T47D (cell line): ENCODE results near the gene VPS13A.

Experiments
- DNase-seq, 2 experiments: peaks; one replicate each; pipeline versions ENCODE4 v3.0.0 to v3.0.0-alpha.2; 2011 to 2012; ENCODE audit warnings: low read depth in 1 of 2, low spot score in 1 of 2
- JUND ChIP-seq: IDR thresholded peaks from 2 replicates; pipeline ENCODE4 v1.6.1; 2012; ENCODE audit warnings: low read depth
- in situ Hi-C: cut with HindIII; loops from 2 replicates; pipeline ENCODE4 v1.10.0; 2016; ENCODE audit warnings: low sequenced_read_pairs, low pct_unique_long_range_greater_than_20kb

Gene VPS13A

DNA sequence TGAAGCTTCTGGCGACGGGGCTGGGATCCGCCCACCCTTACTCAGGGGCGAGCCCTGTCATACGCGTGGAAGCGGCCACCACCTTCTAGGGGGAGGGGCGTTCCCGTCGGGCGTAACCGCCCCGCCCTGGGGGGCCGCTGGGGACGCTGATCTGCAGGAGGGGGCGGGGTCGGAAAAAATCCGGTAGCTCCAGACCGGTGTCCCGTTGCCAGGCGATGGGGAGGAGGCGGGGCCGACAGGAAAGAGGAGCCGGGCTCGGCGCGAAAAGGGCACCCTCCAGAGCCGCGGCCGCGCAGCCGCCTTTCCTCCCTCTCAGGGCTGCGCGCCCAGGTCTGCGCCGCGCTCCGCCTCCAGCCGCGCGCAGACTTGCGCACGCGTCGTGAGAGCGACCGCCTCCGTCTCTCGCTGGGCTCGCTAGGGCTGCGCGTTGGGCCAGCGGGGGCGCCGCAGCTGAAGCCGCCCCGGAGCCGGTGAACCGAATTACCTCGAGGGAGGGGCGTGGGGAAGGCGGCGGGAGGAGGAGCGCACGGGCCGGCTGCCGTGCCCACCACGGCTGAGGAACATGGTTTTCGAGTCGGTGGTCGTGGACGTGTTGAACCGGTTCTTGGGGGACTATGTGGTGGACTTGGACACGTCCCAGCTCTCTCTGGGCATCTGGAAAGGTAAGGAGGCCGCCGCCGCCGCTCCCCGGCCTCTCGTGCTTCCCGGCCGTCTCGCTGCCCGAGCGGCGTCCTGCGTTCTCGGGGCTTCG, at the start of gene VPS13A:
Gene VPS13A (plus strand): TSS at position 392 of the 751 bp plus-strand sequence. CDS start 171 bp downstream, at position 563.
- in situ Hi-C loops, result no loop called here
- DNase-seq, result peak; percentile 70 to 94
- TF ChIP-seq JUND, result no peak

DNA sequence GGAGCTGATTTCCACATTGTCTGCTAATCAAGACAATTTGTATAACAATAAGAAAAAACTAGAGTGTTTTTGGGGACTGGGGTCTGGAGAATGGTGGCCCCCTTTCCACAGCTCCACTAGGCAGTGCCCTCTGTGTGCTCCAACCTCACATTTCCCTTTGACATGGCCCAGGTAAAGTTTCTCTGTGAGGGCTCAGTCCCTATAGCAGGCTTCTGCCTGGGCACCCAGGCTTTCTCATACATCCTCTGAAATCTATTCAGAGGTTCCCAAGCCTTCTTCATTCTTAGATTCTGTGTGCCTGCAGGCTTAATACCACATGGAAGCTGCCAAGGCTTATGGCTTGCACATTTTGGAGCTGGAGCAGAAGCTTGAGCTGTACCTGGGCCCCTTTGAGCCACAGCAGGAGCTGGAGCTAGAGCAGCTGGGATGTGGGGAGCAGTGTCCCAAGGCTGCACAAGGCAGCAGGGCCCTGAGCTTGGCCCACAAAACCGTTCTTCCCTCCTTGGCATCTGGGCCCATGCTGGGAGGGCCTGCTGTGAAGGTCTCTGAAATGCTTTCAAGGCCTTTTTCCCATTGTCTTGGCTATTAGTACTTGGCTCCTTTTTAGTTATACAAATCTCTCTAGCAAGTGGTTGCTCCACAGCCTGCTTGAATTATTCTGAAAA, 49.1 kb upstream of the VPS13A start:
- TF ChIP-seq JUND, result no peak
- no peak for DNase-seq
- in situ Hi-C loops, result no loop called here

DNA sequence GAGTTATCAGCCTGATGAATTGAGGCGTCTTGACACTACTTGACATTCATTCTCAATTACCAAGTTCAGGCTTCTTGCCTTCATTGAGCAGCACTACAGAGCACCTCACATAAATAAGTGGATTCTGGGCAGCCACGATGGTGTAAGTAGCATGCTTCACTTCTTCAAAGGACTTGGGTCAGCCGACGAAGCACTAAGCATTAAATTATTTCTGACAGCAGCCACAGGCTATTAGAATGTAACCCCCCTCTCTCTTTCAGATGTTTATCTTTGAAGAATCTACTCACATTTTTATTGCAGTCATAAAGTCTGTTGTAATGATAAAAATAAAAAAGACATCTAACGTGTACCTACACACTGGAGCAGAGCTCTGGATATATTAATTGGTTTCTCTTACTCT, 45.9 kb upstream of the VPS13A start:
- DNase-seq, result no peak
- in situ Hi-C loops, result no loop called here
- no peak for TF ChIP-seq JUND

DNA sequence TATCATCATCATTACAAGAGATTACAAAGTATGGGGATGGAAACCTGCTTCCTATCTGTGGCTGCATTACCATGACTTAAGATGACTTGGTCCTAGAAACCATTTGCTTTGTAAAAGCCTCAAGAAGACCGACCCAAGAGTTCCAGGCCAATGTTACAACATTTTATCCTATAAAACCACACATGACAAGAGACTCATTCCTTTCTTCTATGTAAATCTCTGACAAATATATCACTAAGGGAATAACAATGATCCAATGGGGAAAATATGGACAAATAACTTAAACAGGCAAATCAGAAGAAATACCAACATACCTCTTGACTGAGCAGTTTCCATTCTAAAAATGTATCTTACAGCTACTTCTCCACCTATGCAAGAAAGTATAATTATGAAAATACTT, 44.3 kb upstream of the VPS13A start:
- no peak for TF ChIP-seq JUND
- no peak for DNase-seq
- in situ Hi-C loops, result no loop called here

DNA sequence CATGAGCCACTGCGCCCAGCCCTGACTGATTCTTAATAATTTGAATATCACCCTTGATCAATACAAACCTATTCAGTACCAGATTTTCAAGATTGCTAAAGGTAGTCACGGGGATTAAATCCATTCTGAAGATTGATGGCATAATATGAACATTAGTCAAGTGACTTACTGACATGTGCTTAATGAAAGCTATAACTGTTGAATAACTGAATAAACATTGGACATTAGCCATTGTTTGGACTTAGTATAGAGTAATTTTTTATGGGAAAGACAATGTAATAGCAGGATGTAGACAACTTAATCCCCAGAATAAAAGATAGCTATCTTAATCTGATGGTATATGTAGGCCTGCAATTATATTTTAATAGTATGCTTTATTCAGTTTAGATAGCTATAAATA, 35.0 kb upstream of the VPS13A start:
- TF ChIP-seq JUND, result no peak
- DNase-seq, result no peak
- in situ Hi-C loops, result no loop called here

DNA sequence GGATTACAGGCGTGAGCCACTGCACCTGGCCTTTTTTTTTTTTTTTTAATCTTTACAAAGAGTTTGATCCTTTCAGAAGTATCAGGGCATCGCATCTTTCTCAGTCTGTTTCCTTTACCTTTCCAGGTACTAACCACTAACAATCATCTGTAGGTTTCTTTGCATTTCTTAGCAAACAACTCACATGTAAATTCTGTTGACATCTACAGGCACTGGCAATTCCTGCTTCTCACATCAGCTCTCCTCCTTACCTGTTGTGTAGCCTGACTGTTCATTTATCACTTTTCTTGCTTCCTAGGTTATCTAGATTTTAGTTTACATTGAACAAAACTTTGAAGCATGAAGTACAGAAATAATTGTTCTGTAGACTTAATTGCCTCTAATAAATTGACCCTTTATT, 27.5 kb upstream of the VPS13A start:
- in situ Hi-C loops, result no loop called here
- DNase-seq, result no peak
- TF ChIP-seq JUND, result no peak

DNA sequence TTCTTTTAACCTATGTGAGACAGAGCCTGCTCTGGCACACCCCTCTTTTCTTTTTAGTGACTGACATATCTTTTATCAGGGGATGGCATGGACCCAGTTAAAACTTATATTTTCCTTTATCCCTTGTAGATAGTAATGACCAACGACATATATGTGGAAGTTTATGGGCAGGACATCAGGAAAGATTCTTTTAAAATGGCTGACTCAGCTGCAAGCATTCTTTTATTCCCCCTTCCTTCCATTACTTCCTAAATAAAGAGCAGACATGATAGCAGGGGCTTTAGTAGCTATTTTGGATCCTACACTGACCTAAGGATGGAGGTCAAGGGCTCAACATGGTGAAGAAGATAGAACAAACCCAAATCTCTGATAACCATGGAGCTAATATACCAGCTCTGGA, 25.0 kb upstream of the VPS13A start:
- in situ Hi-C loops, result no loop called here
- no peak for TF ChIP-seq JUND
- no peak for DNase-seq

DNA sequence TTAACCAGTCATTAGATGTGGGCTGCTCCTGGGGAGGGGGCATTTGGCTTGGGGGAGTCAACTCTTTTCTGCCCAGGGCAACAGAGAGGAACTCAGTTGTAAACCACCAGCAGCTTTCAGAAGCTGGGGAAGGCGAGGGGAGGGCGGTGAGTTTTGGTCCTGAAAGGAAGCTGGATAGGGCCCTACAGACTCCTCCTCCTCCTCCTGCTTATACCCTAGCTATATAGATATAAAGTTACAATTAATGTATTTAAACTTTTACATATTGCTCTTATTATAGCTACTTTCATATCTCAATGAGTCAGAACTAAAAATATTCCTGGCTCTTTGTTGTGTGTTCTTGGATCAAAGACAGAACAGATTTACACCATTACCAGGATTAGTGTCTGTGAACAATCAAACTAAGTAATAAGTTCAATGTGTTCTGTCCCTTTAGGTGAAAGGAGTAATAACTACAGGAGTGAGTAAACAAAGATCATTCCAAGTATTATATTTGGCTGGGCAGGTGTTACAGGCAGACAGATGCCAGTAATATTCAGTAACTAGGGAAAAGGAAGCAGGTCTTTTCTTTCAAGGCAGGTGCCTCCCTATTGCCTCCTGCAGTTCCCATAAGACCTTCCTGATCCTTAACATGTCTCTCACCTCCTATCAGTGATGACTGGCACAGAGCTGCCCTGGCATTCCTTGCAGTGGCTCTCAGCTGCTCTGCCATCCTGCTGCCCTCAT, 20.5 kb upstream of the VPS13A start:
- no peak for DNase-seq
- in situ Hi-C loops, result no loop called here
- no peak for TF ChIP-seq JUND

DNA sequence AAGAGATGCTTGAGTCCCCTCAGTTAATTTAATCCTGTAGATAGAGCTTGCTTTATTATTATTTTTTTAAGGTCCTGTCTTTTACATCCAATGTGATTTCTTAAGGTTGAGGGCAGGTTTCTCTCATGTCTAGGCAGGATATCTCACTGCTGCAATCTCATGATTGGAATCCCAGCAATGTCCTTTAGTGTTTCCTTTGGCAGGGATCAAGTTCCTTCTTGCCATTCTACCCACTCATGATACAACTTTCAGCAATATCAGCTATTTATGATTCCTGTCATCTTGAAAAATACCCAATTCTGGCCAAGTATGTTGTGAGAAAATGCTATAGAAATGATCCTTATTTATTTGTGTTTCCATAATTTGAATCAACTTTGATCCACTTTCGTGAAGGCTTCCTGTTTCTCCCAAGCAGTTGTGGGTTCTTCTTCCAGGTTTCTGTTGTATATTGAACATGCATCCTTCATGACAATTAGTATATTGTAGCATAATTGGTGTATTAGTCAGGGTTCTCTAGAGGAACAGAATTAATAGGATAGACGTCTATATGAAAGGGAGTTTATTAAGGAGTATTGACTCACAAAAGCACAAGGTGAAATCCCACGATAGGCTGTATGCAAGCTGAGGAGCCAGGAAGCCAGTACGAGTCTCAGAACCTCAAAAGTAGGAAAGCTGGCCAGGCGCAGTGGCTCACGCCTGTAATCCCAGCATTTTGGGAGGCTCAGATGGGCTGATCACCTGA, 18.4 kb upstream of the VPS13A start:
- in situ Hi-C loops, result no loop called here
- no peak for TF ChIP-seq JUND
- DNase-seq, result no peak

DNA sequence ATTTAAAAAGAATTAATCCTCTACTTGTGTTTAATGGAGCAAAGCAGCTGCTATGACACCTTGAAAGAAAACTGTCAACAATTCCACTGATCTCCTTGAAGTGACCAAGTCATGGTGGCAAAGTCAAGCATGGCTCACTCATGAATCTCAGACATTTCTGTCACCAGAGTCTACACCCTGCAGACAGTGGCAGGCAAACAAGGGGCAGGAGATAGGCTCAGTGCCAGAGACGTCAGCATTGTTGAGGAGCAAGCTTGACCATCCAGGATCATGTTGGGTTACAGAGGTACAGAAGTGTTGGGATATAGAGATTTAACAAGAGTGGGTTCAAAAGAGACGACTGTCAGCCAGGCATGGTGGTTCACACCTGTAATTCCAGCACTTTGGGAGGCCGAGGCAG, 16.1 kb upstream of the VPS13A start:
- no peak for DNase-seq
- no peak for TF ChIP-seq JUND
- in situ Hi-C loops, result no loop called here

DNA sequence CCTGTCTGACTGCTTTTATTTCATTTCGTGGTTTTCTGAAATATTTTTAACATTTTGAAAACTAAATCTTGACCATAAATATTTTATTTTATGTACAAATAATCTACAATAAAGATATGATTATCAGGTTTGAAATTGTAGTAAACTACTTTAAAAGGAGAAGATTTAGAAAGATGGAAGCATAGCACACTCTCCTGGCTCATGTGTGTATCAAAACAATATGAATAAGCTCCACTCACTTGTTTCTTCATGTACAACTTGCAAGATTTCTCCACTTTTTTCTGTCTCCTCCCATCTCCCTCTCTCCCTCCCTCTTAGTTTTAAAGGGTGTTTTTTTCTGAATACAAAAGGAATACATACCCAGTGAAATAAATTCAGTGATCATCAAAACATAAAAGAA, 15.4 kb upstream of the VPS13A start:
- no peak for TF ChIP-seq JUND
- in situ Hi-C loops, result no loop called here
- DNase-seq, result no peak

DNA sequence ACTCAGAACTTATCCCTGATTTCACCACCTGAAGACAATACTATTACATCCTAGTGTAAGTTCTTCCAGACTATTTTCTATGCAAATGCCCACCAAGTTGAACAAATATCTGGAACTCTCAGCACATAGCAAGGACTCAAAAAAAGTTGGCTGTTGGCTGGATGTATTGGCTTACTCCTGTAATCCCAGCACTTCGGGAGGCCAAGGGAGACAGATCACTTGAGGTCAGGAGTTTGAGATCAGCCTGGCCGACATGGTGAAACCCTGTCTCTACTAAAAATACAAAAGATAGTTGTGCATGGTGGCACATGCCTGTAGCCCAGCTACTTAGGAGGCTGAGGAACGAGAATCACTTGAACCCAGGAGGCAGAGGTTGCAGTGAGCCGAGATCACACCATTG, 15.0 kb upstream of the VPS13A start:
- TF ChIP-seq JUND, result no peak
- no peak for DNase-seq
- in situ Hi-C loops, result no loop called here
